Gastroesophageal sphincter (tissue), 3 donors: Measurements from ENCODE around the gene JAM3.

Experiments
- CTCF ChIP-seq, 4 experiments: fragments of 200-600 bp in 2 of 4; fragments of 450-650 bp in 2 of 4; sonication (generic) in 1 of 4; IDR thresholded peaks; one replicate each; pipeline ENCODE4 v1.5.1; 2017 to 2019; ENCODE audit warnings: antibody characterized with exemption in 4 of 4, mild to moderate bottlenecking in 2 of 4, moderate library complexity in 2 of 4
- POLR2A ChIP-seq, 2 donors: fragments of 450-650 bp; IDR thresholded peaks; one replicate each; pipeline ENCODE4 v1.6.1; 2017; ENCODE audit warnings: antibody characterized with exemption in 2 of 2, mild to moderate bottlenecking in 2 of 2, moderate library complexity in 1 of 2
- POLR2AphosphoS5 ChIP-seq: sonication (generic); formaldehyde crosslinking; IDR thresholded peaks from one replicate; pipeline ENCODE4 v1.6.1; 2017; ENCODE audit warnings: antibody characterized with exemption

- TF ChIP-seq CTCF (IDR thresholded peaks at IDR 0.05) (no peak), POLR2A (IDR thresholded peaks at IDR 0.05) (no peak), POLR2AphosphoS5 (no peak)
These were observed 4.7 kb upstream of the JAM3 start for GRCh38 chr11:134063991-134064747.
